Suppressor macrophage treated with lipopolysaccharide for 4 hours (primary cell): ENCODE data around the gene CCDC30.
A peak's percentile ranks its signal among the peaks of the same experiment; 100 is the strongest.
"Not testable (repeated sequence)": the region's sequence is repeated elsewhere in the genome, so short reads cannot be mapped to it uniquely, and the experiment has no call there.

ENCODE experiments used
- DNase-seq: peaks from one replicate; pipeline ENCODE4 v3.0.0-alpha.2; 2020

The CCDC30 gene

DNA sequence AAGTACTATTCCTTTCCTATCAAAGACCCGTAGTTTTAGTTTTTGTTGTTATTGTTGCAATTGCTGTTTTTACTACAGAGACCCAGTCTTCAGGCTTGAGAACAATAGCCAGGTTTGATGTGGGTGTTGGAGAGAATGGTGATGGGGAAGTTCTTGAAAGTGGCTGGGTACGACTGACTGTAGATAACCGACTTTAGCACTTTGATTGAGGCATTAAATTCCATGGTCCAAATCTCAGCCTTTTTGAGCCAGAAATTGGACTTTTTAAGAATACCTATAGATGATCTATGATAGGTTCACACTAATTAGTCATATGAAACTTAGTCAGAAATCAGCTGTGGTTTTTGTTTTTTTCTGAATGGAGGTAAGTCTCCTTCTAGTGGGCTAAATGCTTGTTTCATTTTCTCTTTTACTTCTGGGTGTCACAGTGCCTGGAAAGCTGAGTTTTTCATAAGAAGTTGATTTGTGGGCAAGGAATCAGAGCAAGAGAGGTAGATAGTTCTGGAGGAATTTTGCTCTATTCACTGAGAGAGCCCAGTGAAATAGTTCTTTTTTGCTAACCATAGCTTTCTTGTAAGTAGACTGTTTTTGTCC is 197.9 kb downstream of the CCDC30 start:
- no peak for DNase-seq

DNA sequence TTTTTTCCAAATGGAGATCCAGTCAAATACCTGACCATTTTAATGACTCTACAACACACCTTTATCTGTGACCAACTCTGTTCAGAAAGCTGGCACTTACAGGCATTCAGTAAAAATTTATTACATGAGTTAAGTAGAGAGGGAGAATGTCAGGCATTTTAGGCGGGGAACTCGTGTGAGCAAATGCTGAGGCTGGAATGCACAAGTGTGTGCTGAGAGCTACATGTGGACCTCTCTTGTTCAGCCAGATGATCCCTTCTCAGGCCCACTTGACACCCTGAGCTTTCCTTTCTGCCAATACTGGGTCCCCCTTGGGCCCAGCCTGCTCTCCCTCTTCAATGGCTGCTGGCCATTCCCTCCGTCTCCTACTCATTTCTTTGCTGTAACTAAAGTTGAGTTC is 206.8 kb downstream of the CCDC30 start:
- DNase-seq: no peak

DNA sequence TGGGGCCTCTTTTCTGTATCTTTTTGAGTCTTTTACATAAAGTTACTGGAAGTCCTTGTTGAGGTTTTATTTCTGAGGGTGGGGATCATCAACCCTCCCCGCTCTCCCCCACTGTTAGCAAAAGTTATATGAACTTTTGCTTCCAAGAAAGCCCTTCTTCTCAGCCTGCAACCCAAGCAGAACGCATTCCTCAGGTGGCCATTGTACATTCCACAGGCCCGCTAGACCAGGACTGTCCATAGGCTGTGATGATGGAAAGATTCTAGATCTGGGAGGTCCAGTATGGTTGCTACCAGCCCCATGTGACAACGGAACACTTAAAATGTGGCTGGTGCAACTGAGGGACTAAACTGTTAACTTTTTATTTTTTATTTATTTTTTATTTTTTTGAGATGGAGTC is 207.3 kb downstream of the CCDC30 start:
- DNase-seq: no peak

DNA sequence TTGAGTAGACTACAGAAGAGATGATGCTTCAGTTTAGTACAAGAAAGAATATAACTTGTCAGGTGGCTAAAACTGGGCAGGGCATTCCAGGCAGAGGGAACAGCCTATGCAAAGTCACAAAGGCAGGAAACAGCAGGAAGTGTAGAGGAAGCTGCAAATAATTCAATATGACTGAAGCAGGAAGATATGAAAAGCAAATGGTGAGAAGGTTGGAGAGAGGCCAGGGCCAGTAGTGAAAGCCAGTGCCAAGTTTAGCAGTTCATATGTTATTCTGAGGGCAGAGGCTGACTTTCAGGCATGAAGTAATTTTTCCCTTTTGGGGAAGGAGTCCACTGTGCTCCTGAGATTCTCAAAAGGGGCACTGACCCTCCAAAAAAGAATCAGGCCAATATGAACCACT is 211.1 kb downstream of the CCDC30 start:
- DNase-seq: no peak

DNA sequence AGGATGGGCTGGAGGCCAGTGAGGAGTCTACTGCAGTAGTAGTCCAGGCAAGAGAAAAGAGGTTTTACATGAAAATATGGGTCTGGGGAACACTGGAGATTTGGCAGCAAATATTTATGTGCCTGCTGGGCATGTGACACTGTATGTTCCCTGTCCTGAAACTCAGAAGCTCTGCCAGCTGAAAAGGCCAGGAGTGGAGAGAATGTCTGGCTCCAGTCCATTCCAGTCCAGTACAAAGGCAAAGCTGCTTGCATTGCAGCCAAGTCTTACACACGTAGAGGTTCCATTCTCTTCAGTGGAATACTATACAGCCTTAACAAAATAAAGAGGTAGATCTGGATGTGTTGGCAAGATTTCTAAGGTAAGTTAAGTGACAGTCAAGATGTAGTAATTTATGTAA is 211.6 kb downstream of the CCDC30 start:
- no peak for DNase-seq

DNA sequence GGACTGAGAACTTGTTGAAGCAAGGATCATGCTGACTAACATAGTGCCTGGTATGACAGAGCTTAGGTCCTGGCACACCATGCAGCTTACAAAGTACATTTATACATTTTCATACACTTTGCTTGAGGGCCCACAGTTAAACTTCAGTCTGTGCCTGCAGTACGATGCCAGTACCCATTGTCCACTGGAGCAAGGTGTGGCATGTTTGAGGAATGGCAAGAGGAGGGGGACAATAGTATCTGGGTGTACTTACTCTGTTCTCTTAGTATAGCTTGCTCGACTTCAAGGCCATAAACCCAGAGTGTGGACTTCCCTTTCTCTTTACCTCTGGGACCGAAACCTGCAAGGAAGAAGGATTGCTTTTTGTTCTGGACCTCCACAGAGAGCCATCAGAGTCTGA is 212.4 kb downstream of the CCDC30 start:
- no peak for DNase-seq

DNA sequence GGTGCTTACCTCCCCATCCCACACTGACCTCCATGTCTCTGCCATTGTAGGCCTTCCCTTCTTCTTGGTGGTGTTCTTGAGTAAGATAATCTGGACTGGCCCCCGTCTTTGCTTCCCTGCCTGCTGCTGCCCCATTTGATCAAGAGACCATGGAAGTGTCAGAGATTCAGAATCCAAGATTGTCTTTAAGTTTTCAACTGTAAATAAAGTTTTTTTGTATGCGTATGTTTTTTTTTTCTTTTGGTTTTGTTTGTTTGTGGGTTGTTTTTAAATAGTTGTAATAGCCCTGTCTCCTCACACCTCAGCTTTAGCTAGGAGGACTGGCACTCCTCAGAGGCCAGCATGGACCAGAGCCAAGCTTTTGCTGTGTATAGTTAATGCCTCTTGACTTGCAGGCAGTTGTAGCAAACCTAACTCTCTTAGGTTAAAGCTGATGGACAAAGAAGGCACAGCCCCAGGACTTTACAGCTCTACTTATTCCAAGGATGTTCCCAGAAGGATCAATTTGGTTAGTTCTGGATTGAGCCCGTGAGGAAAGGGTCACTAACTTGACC is 213.5 kb downstream of the CCDC30 start:
- DNase-seq: no peak

DNA sequence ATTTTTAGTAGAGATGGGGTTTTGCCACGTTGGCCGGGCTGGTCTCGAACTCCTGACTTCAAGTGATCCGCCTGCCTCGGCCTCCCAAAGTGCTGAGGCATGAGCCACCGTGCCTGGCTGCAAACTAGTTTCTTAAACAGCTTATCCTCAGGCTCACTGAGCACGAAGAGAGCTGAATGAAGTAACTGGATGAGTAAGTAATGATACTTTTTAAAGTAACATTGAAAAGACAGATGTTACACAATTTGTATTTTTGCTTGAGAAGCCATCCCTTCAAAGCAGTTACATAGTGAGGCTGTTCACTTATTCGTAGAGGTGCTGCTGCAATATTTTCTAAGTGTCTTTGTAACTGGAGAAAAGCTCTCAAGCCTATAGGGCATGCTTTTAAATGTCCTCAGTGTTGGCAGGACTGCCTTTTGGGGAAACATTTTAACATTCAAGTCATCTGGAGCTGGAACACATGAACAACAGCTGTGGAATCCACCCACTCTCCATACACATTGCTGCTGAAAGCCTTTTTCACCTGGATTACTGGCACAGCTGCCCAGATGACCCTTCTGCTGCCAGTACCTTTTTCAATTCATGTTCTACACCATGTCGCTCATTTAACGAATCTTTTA is 216.4 kb downstream of the CCDC30 start:
- no peak for DNase-seq

DNA sequence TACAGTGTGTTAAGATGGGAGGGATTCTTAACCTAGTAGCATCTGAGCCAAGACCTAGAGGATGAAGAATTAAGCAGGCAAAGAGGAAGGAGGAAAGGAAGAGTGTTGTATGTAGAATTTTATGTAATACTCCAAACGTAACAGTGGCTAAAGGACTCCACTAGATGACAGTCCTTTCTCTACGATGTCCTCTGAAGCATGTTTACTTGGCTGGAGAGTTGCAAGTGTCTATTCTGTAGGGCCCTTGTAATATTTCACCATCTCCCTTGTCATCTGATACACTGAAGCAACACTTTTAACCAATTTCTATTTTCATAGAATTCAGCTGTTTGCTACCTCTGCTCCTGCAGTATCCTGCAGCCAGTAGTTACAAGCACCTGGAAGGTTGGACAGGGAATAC is 217.0 kb downstream of the CCDC30 start:
- no peak for DNase-seq

DNA sequence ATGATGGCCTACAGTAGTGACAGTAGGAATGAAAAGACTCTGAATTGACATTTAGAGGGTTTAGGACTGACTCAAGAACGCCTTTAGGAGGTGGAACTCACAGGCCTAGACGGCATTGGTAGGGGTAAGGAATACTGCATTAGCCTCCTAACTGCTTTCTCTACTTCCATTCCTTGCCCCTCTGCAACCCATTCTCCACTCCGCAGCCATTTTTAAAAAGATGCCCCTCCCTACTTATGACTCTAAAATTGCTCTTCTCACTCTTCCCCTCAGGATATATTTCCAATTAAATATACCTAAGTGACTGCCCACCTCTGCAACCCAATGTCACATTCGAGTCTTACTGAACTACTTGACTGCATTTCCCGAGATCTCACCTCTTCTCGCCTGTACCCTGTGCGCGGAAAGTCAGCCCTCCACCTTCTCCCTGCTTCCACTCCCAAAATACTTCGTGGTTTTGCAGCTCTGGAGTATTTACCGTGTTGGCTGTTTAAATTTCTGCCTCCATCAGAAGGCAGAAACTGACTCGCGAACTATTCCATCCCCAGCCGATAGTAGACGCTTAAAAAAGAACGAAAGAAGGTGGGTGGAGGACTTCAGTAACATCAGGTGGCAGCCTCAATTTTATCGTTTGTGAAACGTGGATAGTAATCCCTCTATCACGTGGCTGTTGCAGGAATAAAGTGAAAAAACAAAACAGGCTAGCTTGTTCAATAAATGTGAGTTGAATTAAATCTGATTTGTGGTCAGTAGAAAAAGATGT is 218.0 kb downstream of the CCDC30 start:
- no peak for DNase-seq

DNA sequence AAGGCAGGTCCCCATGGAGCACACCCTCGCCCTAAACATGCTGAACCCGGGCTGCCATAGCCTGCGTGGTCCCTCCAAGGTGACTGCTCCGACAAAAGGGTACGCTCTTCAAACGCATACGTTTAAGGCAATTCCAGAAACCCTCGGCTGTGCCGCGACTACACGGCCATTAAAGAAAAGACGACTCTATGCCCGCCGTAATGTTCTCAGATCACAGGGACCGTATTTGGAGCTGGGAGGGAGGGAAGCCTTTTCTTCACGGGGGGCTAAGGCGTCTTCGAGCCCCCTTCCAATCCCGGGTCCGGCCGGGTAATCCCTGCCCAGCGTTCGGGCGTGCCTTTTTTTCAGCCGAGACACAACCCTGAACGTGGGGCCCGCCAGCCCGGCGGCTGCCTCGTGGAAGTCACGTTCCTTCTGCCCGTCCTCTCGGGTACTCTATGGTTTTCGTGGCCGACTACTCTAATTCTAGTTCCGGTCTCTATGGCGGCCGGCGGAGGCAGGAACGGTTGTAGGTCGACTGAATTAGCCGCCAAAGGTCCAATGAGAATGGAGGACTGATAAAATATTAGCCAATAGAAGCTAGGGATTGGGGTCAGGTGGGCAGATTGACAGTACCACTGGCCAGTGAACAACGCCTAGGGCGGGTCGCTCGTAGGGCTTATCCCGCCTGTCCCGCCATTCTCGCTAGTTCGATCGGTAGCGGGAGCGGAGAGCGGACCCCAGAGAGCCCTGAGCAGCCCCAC is 218.8 kb downstream of the CCDC30 start, which contains the start of gene YBX1:
TSS of gene YBX1 (plus strand) at position 678 of the 743 bp plus-strand sequence. CDS start 148 bp downstream, outside the sequence.
- peak; percentile 99 for DNase-seq

DNA sequence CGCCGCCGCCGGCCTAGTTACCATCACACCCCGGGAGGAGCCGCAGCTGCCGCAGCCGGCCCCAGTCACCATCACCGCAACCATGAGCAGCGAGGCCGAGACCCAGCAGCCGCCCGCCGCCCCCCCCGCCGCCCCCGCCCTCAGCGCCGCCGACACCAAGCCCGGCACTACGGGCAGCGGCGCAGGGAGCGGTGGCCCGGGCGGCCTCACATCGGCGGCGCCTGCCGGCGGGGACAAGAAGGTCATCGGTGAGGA is 219.3 kb downstream of the CCDC30 start:
- not testable (repeated sequence) for DNase-seq

DNA sequence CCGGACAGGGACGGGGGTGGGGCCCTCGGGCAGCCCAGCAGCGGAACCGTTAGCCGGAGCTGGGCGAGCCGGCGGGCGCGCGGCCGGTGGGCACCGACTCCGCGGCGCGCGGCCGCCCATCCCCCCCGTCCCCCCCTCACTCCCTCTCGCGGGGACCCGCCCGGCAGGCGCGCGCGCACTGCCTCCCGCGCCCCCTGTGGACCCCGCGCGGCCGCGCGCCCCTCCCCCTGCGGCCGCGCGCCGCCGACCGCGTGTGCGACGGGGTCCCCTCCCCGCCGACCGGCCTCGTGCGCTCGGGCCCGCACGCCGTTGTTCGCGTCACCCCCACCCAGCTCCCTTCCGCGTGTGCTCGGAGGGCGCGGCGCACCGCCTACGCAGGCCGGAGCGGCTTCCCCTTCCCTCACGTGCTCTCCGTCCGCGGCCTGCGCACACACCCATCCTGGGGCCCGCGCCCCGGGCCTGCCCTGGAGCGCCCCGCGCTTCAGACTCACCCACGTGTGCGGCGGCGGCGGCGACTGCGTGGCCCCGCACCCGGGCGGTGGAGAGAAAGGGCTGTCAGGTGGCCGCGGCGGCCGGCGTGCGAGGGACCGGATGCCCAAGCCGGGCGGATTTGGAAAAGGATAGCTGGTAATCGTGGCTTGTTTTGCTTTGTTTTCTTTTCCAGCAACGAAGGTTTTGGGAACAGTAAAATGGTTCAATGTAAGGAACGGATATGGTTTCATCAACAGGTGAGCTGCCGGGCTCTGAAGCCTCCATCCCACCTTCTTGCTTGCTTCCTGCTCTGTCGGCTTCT is 219.8 kb downstream of the CCDC30 start:
- peak; percentile 95 for DNase-seq

DNA sequence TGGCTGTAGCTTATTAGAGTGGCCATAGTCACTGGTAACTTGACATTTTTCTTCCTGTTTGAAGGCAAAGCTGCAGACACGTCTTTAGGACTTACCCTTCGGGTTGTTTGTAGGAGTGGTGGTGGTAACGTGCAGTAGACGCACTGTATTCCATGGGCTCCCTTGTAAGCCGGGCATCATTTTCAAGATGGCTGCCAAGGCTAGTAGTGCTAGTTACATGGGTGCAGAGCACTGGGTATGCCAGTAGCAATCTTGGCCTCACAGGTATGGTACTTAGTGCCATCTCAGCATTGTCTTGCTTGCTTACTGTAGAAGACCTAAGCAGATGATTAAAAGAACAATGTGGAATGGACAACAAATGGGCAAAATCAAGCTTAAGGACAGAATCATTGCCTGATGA is 221.1 kb downstream of the CCDC30 start:
- no peak for DNase-seq

DNA sequence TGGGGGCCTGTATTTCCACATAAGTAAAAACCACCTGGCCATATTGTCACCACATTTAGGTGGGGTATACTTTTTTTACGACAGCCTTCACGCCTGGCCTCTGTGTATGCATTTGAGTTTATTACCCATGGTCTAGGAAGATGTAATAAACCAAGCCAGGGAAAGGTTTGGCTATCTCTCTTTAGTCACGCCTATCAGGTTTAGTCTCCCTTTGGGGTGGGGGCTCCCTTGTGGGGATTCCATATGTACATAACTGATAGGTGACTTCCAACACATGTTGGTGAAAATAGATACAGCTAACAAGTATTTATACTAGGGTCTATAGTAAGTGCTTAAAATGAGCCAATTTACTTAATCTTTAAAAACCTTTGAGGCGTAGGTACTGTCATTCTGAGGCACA is 223.3 kb downstream of the CCDC30 start:
- no peak for DNase-seq

DNA sequence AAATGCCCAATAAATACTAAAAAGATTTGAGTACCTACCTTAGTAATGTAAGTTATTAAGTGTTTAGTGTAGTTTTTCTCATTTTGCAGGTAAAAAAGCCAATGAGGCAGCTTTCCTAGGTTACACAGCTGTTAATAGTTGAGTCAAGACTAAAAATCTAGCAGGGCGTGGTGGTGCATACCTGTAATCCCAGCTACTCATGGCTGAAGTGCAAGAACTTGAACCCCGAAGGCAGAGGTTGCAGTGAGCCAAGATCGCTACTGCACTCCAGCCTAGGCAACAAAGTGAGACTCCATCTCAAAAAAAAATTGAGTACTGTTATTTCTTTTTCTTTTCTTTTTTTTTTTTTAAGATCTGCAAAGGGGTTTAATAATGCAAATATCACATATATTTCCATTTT is 226.8 kb downstream of the CCDC30 start:
- no peak for DNase-seq

DNA sequence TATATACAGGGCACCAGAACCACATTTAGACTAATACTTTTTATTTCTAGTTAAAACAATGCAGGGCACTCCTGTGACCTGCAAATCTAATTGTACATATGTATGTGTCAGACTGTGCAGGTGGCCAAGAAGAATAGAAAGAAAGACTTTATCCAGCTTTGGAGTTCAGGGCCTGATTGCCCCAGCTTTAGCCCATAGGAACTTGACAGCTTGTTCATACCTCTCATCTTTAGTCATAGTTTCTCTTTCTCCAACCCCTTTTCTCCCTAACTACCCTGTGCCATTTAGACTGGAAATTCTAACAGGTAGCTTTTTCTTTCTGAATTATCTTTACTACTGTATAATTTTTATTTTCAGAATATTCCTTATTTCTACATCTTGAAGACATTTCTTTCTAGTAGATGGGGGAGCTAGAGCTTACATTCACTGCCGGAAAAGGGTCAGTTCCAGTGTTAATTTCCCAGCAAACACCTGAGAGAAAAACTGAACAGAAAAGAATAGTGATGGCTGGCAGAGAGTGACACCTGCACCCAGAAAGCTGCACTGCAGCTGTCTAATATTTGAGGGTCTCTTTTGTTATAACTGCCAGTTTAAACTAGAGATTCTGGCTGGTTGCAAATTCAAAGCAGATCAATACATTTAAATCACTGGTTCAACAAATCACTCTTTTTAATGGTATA is 227.5 kb downstream of the CCDC30 start:
- DNase-seq: no peak

DNA sequence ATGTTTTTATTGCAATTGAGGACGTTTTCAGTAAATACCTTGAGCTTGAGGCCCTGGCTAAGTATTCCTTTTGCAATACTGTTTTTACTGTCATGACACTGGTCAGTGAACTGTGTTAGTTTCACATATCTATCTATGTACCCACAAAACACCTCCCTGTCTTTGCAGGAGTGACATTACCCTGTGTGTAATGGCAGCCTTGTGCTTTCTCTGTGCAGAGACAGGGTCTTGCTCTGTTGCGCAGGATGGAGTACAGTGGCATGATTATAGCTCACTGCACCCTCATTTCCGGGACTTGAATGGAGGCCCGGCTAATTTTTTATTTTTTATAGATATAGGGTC is 228.0 kb downstream of the CCDC30 start:
- DNase-seq: no peak

DNA sequence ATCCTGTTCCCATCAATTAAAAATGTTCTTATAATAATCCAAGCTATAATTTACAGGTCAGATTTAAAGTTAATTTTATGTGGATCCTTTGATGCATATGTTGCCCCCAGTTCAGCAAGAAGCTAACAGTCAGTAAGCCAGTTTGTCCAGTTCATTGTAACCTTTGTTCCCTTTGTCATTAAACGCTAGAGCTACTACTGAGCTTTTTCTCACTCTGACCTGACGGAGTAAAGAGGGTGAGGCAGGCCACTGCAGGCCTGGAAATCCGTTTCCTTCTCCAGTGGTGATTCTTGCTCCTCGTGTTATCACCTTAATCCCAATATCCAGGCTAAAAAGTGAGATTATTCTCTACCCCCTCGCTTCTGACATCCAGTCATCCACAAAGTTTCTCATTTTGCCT is 229.4 kb downstream of the CCDC30 start:
- DNase-seq: no peak

DNA sequence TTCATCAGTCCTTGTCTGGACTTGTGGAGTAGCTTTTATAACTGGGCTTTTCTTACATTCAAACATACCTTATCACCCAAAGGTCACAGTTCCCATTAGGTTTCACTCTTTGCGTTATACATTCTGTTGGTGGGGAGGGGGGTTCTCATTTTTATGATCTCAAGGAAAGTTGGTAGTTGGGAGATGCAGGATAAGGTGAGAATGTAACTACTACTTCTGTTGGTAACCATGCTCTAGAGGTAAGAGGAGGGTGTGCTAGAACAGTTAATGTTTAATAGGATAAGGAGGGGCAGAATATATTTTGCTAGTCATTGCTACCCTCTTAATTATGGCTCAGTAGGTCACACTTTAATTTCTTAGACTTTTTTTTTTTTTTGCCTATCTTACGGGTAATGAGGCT is 229.8 kb downstream of the CCDC30 start:
- no peak for DNase-seq

DNA sequence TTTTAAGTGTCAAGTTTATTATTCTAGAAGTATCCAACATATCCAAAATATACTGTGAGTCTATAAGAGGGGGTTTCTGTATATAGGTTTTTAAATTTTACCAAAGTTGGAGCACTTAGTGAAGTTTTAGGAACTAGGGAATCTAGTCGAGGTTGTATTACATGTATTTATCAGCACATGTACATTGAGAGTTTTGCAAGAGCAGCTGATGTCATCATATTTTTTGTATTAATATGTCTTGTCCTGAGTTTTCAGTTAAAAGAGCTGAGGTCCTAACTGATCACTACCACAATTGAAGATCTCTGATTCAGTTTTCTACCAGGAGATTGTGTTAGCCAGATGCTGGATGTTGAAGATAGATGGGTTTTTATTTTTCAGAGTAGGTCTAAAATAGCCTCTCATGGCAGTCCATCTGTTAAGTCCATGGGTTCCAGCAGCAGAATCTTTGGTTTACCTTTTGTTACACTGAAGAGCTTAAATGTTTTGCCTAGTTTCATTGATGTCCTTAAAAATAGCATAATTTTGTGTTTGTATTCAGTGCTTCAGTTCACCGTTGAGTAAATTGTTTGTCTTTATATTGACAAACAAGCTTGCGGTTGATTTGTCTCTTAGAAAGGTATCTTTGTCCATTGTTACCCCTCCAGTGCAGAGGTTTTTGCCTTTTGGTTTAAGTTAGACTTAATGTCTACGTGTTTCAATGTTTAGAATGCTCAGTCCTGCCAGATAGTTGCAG is 235.2 kb downstream of the CCDC30 start:
- no peak for DNase-seq

DNA sequence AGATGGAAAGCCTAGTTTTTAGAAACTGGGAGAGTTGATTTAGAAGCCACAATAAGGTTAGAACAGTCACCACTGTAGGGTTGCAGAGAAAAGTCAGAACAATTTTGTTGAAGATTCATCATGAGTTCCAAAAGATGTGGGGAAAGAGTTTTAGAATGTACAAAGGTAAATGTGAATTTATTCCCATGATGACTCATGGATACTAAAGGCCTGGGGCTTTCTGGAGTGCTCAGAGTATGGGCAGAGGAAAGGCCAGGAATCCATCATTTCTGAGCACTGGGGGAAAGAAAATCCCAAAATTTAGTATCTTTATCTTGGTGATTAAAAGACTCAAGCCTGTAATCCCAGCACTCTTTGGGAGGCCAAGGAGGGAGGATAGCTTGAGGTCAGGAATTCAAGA is 236.9 kb downstream of the CCDC30 start:
- no peak for DNase-seq
